Measurements from ENCODE around the gene ACAD8. TPM values are rescaled to one million over a fixed set of nuclear protein-coding genes. Genes with fewer than 3 reads are reported as not detected.
"Not testable (repeated sequence)": the region's sequence is repeated elsewhere in the genome, so short reads cannot be mapped to it uniquely, and the experiment has no call there.

Gene ACAD8
- total RNA-seq, 1 donor from 2014 or later: 36.1 TPM

GRCh38 chr11:134236834-134237556 lies 16.4 kb upstream of the ACAD8 start:
- intact Hi-C loops (cut with DNase I): no loop called here
- no peak for ATAC-seq
- DNase-seq (ENCODE audit: missing footprints): no peak

DNA sequence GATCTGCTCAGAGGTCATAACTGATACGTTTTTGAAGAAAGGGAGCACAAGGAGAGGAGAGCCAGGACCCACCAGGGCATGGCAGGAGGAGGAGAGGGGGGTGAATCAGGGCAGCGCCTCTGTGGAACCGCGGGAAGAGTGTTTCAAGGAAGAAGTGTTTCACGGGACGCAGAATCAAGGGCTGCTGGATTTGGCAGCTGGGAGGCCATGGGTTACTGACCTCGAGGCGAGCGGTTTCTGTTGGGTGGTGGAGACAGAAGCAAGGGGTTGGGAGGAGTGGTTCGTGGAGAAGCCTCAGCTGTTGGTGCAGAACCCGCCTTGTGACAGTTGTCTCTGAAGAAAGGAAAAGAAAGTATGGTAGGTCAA lies 15.8 kb upstream of the ACAD8 start:
- intact Hi-C loops (cut with DNase I): no loop called here
- no peak for ATAC-seq
- DNase-seq (ENCODE audit: missing footprints): no peak

- intact Hi-C loops (cut with DNase I): no loop called here
- DNase-seq (ENCODE audit: missing footprints) (no peak), ATAC-seq (no peak)
Measured at GRCh38 chr11:134238956-134239355, 14.4 kb upstream of the ACAD8 start.

DNA sequence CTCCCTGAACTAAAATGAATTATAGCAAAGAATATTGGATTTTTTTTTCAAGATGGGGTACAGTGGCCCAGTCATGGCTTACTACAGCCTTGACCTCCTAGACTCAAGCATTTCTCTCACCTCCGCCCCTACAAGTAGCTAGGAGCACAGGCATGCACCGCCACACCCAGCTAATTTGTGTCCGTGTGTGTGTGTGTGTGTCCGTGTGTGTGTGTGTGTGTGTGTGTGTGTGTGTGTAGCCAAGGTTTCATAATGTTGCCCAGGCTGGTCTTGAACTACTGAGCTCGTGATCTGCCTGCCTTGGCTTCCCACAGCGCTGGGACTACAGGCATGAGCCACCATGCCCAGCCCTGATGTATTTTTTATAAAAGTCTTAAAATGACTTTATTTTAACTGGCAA lies 12.8 kb upstream of the ACAD8 start:
- intact Hi-C loops (cut with DNase I): no loop called here
- DNase-seq (ENCODE audit: missing footprints) (no peak), ATAC-seq (no peak)

DNA sequence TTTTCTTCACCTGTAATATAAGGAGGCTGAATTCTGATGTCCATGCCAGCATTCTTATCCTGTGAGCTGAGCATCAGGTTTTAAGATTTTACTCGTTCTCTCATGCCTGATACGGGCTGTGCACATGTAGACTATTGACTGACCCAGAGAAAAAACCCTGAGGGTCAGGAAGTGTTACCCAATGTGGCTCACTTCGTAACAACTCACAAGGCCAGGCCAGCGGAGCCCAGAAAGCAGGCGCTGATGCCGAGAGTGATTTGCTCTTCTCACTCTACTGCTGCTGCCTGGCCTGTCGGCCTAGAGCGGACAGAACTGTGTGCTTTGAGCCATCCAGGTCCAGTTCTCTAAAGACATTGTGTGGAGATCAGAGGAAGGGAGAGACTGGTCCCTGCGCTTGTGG lies 11.0 kb upstream of the ACAD8 start:
- intact Hi-C loops (cut with DNase I): no loop called here
- DNase-seq (ENCODE audit: missing footprints) (no peak), ATAC-seq (no peak)

DNA sequence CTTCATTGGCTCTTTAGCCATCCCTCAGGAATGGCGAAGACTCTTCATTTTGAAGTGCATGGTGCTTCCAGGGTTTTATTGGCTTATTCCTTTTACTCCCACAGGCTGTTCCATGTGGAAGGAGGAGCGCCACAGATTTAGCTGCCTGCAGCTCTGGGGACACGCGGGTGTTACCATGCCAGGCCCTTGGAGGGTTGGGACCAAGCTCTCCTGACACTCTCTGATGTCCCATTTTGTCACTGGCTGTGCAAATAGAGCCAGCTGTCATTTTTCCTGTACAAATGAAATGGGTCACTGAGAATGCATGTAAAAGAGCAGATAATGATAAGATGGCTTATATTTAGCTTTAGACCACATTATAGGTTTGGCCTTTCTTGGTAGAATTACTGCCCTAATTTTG lies 9.5 kb upstream of the ACAD8 start:
- intact Hi-C loops (cut with DNase I): no loop called here
- DNase-seq (ENCODE audit: missing footprints) (no peak), ATAC-seq (no peak)

DNA sequence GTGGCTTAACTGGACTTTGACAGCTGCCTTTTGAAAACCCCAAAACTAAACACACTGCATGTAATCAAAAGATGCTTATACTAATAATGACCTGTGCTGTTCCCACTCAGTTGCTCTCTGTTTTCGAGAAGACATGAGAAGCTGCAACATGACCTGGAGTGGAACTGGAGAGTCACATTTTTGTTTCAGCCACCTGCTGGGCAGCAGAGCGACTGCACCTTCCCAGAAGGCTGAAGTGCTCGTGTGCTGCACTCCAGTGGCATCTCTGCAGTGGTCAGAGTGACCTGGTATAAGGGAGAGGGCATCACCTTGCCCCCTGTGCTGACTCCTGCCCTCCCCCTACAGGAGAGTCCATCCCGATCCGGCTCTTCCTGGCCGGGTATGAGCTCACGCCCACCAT lies 8.8 kb upstream of the ACAD8 start:
- ATAC-seq (no peak), DNase-seq (ENCODE audit: missing footprints) (no peak)
- intact Hi-C loops (cut with DNase I): no loop called here

- ATAC-seq (no peak), DNase-seq (ENCODE audit: missing footprints) (no peak)
- intact Hi-C loops (cut with DNase I): no loop called here
Measured at GRCh38 chr11:134245434-134245833, 7.9 kb upstream of the ACAD8 start.

GRCh38 chr11:134246100-134246499 lies 7.3 kb upstream of the ACAD8 start:
- no peak for ATAC-seq
- intact Hi-C loops (cut with DNase I): no loop called here

DNA sequence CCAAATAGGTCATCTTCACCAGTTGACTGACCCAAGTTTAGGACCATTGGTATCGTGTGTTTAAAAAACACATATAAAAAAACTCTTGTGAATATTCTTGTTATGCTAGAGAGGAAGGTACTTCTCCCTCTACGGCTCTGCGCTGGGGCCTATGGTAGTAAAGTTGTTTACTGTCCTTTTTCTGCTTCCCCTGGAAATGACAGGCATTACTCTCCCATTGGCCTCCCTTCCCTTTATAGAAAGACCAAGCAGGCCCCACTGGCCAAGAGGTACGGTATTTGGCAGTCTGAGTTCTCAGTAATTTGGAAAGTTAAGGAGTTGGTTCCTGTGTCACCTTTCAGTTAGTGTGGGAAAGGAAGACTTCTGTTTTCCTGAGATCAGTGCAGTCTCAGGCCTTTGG lies 6.7 kb upstream of the ACAD8 start:
- DNase-seq (ENCODE audit: missing footprints) (no peak), ATAC-seq (no peak)
- intact Hi-C loops (cut with DNase I): no loop called here

More at GRCh38 chr11:134246100-134246499, 7.3 kb upstream of the ACAD8 start:
- DNase-seq (ENCODE audit: missing footprints): no peak

- ATAC-seq (no peak), DNase-seq (ENCODE audit: missing footprints) (no peak)
- intact Hi-C loops (cut with DNase I): no loop called here
Measured at GRCh38 chr11:134248910-134249480, 4.4 kb upstream of the ACAD8 start.

DNA sequence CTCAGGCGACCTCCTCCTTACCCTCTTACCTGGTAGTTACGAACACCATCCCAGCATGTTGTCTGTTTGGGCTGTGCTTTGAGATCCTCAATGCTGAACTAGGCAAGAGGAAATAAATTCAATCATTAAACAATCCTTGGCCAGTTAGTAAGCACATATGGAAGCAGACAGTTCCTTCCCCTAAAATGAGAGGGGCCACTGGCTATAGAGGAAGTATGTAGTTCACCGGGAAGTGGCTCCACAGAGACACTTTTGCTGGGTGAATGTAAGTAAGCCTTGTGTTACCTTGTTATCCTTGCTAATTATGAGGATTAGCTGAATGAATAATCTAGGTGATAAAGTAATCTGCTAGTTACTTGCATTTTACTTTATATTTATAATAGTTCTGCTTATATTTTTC lies 3.1 kb upstream of the ACAD8 start:
- intact Hi-C loops (cut with DNase I): no loop called here
- DNase-seq (ENCODE audit: missing footprints): no peak

DNA sequence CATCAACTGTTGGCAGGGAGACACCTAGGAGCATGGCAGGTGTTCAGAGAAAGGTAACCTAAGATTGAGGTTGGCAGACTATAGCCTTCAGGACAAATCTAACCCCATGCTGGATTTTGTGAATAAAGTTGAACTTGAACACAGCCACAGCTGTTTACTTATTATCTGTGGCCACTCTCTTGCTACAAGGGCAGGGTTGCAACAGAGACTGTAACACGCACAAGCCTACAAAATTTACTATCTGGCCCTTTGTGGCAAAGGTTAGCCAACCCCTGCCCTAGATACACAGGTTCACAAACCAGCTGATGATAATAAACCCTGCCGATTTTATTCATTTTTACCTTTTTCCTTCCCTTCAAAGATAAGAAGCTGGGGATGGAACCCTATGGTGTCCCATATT lies 2.7 kb upstream of the ACAD8 start:
- DNase-seq (ENCODE audit: missing footprints) (no peak), ATAC-seq (no peak)
- intact Hi-C loops (cut with DNase I): no loop called here

More for the DNA sequence above, 3.1 kb upstream of the ACAD8 start:
- no peak for ATAC-seq

DNA sequence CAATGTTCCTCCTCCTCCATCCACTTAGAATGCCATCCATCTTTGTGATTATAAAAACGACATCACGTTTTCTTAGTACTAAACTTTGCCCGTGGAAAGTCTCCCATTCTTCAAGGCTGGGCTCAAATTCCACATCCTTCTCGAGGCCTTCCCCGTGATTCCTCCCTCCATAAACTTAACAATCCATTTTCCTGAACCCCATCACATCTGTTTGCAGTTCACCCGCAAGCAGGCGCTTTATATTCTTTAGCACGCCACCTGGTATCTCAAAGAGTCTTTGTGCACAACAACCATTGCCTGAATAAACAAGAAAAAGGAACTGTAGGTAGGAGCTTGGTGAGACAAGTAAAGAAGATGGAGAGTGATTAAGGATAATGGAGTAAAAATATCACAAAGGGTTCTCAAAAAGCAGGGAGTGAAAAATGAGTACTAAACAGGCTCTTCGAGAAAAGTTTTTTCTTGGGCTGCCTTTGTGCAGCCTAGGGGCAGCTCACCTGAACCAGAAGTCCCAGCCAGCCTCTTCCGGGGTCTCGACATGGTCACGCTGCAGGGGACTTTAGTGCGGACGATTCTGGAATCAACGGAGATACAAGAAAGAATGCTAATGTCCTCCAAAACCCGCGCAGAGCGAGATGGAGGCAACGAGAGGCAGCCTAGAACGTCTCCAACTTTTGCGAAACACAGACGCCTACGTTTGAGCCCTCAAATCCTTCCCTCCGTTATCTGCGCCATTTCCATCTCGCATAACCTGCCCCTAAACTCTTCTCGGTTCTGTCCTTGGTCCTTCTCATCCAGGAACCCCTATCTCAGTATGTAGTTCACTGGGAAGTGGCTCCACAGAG lies 801 bp upstream of the ACAD8 start:
- intact Hi-C loops (cut with DNase I): loop anchor here (1.0 kb wide), 1 partner anchor 28 kb away; the partner anchor contains the start of gene VPS26B
- no peak for ATAC-seq
- DNase-seq (ENCODE audit: missing footprints): no peak

- ATAC-seq: no peak
- intact Hi-C loops (cut with DNase I): no loop called here
- DNase-seq (ENCODE audit: missing footprints): no peak
Measured at GRCh38 chr11:134254433-134255183, 1.2 kb downstream of the ACAD8 start.

DNA sequence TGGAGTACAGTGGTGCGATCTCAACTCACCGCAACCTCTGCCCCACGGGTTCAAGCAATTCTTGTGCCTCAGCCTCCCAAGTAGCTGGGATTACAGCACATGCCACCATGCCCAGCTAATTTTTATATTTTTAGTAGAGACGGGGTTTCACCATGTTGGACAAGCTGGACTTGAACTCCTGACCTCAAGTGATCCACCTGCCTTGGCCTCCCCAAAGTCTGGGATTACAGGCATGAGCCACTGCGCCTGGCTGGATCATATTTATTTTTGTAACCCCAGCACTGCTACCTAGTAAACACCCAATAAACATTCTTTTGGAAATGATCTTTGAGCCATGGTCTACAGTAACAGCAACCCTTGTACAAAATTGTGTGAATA lies 1.8 kb downstream of the ACAD8 start:
- DNase-seq (ENCODE audit: missing footprints); ATAC-seq; intact Hi-C loops (cut with DNase I): not testable (repeated sequence)

DNA sequence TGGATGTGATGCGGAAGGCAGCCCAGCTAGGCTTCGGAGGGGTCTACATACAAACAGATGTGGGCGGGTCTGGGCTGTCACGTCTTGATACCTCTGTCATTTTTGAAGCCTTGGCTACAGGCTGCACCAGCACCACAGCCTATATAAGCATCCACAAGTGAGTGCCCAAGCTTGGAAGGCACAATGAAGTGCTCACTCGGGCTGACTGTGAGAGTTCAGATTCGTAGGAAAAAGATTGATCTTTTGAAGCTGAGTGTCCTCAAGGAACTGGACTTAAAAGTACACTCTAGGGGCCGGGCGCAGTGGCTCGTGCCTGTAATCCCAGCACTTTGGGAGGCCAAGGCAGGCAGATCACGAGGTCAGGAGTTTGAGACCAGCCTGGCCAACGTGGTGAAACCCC lies 3.7 kb downstream of the ACAD8 start:
- DNase-seq (ENCODE audit: missing footprints): no peak
- ATAC-seq: no peak
- intact Hi-C loops (cut with DNase I): no loop called here

GRCh38 chr11:134258577-134258976 lies 5.2 kb downstream of the ACAD8 start:
- DNase-seq (ENCODE audit: missing footprints) (no peak), ATAC-seq (no peak)
- intact Hi-C loops (cut with DNase I): no loop called here

- no peak for DNase-seq (ENCODE audit: missing footprints)
- intact Hi-C loops (cut with DNase I): no loop called here
- no peak for ATAC-seq
Measured at GRCh38 chr11:134260503-134260902, 7.1 kb downstream of the ACAD8 start.

All from Right ventricle myocardium inferior (tissue), 1 donor.